ENCODE data around the gene ANKRD18B. TPM values are rescaled to one million over a fixed set of nuclear protein-coding genes. Genes with fewer than 3 reads are reported as not detected.

ANKRD18B gene
- total and polyA plus RNA-seq, 9 of the 15 experiments (the other 6 are each of a cell fraction or from before 2014, with no cell fraction given): 0.43 to 12.6 (median 1.8) TPM

DNA sequence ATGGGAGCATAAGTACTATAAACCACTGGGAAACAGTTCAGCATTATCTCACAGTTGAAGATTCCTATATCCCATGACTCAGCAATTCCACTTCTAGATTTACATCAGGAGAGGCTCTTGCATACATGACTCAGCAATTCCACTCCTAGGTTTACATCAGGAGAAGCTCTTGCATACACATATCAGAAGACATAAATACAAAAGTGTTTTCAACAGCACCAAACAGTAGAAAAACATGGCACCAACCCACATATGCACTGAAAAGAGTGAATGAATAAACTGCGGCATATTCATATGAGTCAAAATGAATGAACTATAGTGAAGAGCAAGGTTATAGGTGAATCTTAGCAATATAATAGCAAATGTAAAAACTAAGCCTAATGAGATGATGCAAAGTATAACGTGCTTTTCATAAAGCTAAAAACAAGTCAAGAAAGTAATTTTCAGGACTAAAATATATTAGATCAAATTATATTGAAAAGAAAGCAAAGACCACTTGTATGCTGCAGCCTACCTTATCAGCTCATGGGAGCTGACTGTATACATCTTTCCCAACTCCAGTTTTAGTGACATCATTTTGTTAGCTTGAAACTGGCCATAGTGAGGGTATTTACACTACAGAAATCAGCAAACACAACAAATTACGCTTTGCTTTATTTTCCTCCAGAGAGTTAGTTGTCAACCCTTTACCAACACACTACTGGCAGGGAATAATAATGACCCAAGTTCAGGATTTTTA lies 95.8 kb downstream of the ANKRD18B start (continued):
- TF ChIP-seq ZNF696 (CRISPR knock-in tag; conservative IDR thresholded peaks at IDR 0.05) (no peak), ELF1 (tag; IDR thresholded peaks at IDR 0.05) (no peak), ELF2 (CRISPR knock-in tag; IDR thresholded peaks at IDR 0.05) (no peak), ILK (tag; IDR thresholded peaks at IDR 0.05; ENCODE audit: borderline replicate concordance, low read depth) (no peak), PRPF4 (IDR thresholded peaks at IDR 0.05; ENCODE audit: insufficient read depth, low read depth, low read length, poor library complexity, severe bottlenecking) (no peak), ZNF511 (CRISPR knock-in tag; IDR thresholded peaks at IDR 0.05) (no peak), MXI1 (IDR thresholded peaks at IDR 0.05; ENCODE audit: low read depth, low read length) (no peak), ELK3 (CRISPR knock-in tag; IDR thresholded peaks at IDR 0.05) (no peak), COPS2 (conservative IDR thresholded peaks at IDR 0.05) (no peak), SRSF7 (optimal IDR thresholded peaks at IDR 0.05; ENCODE audit: low read depth, low read length) (no peak), ZNF639 (CRISPR knock-in tag; conservative IDR thresholded peaks at IDR 0.05 in 1 of 2, IDR thresholded peaks at IDR 0.05 in 1 of 2) (no peak; a peak in 1 of 4 replicates)
- TF ChIP-seq, protein P1, sequence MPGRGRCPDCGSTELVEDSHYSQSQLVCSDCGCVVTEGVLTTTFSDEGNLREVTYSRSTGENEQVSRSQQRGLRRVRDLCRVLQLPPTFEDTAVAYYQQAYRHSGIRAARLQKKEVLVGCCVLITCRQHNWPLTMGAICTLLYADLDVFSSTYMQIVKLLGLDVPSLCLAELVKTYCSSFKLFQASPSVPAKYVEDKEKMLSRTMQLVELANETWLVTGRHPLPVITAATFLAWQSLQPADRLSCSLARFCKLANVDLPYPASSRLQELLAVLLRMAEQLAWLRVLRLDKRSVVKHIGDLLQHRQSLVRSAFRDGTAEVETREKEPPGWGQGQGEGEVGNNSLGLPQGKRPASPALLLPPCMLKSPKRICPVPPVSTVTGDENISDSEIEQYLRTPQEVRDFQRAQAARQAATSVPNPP (IDR thresholded peaks at IDR 0.05; ENCODE audit: borderline replicate concordance, insufficient read depth, insufficient read length): no peak
- TF ChIP-seq, protein P2, sequence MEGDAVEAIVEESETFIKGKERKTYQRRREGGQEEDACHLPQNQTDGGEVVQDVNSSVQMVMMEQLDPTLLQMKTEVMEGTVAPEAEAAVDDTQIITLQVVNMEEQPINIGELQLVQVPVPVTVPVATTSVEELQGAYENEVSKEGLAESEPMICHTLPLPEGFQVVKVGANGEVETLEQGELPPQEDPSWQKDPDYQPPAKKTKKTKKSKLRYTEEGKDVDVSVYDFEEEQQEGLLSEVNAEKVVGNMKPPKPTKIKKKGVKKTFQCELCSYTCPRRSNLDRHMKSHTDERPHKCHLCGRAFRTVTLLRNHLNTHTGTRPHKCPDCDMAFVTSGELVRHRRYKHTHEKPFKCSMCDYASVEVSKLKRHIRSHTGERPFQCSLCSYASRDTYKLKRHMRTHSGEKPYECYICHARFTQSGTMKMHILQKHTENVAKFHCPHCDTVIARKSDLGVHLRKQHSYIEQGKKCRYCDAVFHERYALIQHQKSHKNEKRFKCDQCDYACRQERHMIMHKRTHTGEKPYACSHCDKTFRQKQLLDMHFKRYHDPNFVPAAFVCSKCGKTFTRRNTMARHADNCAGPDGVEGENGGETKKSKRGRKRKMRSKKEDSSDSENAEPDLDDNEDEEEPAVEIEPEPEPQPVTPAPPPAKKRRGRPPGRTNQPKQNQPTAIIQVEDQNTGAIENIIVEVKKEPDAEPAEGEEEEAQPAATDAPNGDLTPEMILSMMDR (IDR thresholded peaks at IDR 0.05 in 2 of 3, conservative IDR thresholded peaks at IDR 0.05 in 1 of 3; ENCODE audit: insufficient read depth in 2 of 3, low read depth in 1 of 3, low read length in 3 of 3): no peak
- TF ChIP-seq, protein P3, sequence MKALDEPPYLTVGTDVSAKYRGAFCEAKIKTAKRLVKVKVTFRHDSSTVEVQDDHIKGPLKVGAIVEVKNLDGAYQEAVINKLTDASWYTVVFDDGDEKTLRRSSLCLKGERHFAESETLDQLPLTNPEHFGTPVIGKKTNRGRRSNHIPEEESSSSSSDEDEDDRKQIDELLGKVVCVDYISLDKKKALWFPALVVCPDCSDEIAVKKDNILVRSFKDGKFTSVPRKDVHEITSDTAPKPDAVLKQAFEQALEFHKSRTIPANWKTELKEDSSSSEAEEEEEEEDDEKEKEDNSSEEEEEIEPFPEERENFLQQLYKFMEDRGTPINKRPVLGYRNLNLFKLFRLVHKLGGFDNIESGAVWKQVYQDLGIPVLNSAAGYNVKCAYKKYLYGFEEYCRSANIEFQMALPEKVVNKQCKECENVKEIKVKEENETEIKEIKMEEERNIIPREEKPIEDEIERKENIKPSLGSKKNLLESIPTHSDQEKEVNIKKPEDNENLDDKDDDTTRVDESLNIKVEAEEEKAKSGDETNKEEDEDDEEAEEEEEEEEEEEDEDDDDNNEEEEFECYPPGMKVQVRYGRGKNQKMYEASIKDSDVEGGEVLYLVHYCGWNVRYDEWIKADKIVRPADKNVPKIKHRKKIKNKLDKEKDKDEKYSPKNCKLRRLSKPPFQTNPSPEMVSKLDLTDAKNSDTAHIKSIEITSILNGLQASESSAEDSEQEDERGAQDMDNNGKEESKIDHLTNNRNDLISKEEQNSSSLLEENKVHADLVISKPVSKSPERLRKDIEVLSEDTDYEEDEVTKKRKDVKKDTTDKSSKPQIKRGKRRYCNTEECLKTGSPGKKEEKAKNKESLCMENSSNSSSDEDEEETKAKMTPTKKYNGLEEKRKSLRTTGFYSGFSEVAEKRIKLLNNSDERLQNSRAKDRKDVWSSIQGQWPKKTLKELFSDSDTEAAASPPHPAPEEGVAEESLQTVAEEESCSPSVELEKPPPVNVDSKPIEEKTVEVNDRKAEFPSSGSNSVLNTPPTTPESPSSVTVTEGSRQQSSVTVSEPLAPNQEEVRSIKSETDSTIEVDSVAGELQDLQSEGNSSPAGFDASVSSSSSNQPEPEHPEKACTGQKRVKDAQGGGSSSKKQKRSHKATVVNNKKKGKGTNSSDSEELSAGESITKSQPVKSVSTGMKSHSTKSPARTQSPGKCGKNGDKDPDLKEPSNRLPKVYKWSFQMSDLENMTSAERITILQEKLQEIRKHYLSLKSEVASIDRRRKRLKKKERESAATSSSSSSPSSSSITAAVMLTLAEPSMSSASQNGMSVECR (CRISPR knock-in tag; IDR thresholded peaks at IDR 0.05): no peak
